ENCODE data around the gene DPM3.

DPM3 gene

DNA sequence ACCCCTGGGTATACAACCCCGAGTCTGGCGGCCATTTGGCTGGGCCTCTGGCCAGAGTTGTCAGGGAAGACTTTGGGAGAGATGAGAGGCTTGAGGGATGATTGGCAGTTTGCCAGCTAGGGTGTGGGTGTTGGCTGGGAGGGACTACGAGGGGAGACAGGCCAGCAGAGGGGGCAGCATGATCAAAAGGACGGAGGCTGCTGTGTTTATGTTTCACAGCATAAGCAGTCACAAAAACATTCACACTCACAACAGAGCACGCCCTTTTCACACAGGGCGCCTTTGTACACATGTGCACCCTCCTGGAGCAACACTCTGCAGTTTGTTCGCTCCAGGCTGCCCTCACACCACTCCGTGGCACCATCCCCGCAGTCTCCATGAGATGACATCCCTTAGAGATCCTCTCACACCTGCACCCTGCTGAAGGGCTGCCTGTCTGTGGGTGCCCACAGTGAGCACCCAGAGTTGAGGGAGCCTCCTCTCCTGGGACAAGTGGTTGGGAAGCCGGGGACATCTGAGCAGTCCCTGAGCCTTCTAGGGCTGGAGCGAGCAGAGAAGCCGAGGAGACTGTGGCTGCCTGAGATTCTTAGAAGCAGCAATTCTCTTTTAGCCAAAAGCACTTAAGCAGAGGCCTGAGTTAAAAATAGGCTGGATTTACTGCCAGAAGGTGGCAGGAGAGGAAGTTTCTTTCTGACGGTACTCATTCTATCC lies 46.3 kb downstream of the DPM3 start:
- no peak for DNase-seq (ENCODE audit: low read depth)

DNA sequence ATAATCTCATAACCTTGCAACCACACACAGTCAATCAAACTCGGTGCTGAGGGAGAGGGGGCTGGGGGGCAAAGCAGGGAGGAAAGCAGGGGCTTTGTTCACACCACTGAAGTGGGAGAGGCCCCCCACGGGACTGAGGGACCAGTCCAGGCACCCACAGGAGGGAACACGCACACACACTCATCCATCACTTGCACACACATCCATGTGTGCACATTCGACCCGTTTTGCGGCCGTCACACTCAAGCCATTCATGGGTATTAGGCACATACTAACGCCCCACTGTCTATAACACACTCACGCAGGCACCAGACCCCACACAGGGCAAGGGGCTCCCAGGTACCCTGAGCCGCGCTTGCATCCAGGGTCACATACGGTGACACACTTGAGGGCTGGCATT lies 47.7 kb downstream of the DPM3 start:
- no peak for DNase-seq (ENCODE audit: low read depth)

DNA sequence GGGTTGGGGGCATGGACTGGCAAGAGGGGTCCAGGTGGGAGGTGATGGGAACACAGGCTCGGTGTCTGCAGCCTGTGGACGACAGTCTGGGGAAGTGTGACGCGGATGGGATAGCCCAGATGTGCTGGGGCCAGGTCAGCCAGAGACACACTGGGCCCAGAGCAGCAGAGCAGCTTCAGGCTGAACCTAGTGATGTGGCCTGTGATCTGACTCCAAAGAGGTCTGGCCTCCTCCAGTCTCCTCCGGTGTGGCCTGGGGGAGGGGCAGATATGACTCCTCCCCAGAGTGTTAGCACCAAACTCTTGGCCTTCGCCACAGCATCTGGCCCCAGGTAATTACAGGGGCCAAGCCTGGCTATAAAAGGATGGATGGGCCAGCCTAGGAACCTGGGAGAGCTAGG lies 48.2 kb downstream of the DPM3 start:
- DNase-seq (ENCODE audit: low read depth), result no peak

- DNase-seq (ENCODE audit: low read depth), result no peak
Measured at GRCh38 chr1:155091071-155092051, 49.0 kb downstream of the DPM3 start.
